GM12878 (cell line): ENCODE data around the gene PIP4K2A. TPM values are rescaled to one million over a fixed set of nuclear protein-coding genes. Genes with fewer than 3 reads are reported as not detected.

ENCODE experiments used
- ATAC-seq: fragments of 200-7000 bp; cut with Tn5 transposase; 3 replicates; pipeline ENCODE4 v1.9.1; 2020; ENCODE audit warnings: mild to moderate bottlenecking, moderate library complexity
- BruUV-seq: library from RNA; stranded (reverse); fragments of 400-500 nt; replicated peaks from 2 replicates; lab custom pipeline; 2021; lab: Mats Ljungman, UMichigan
- CTCF ChIA-PET: fragments of 300-600 bp; sonication (Branson Sonifier 250); formaldehyde crosslinking; extraction: SDS; loops from one replicate; lab custom pipeline; 2021; ENCODE audit warnings: inconsistent platforms; lab: Yijun Ruan, JAX
- POLR2A ChIA-PET: fragments of 350-600 bp; formaldehyde crosslinking; extraction: SDS; loops from one replicate; lab custom pipeline; 2021; ENCODE audit warnings: inconsistent platforms; lab: Charles Lee
- RAD21 ChIA-PET: fragments of 300-600 bp; sonication (Branson Sonifier 250); formaldehyde crosslinking; loops from one replicate; lab custom pipeline; 2023; ENCODE audit warnings: antibody characterized with exemption; ENCODE audit not compliant: unreplicated experiment; lab: Charles Lee
- SMC1A ChIA-PET: fragments of 300-600 bp; sonication (Branson Sonifier 250); formaldehyde crosslinking; loops from one replicate; lab custom pipeline; 2023; ENCODE audit not compliant: unreplicated experiment, uncharacterized antibody; lab: Charles Lee
- DNase-seq: peaks from one replicate; pipeline ENCODE4 v3.0.0-alpha.2; 2011; ENCODE audit warnings: low read depth, low spot score
- FAIRE-seq: peaks from 3 replicates; lab custom pipeline; 2011; peaks lifted over from hg19 to GRCh38; lab: Jason Lieb, UNC
- H2AFZ ChIP-seq: 2 replicates; pipeline ENCODE4 v1.6.0; 2011; ENCODE audit warnings: low read depth, low read length, control low read depth; ENCODE audit not compliant: control insufficient read depth
- H3K27ac ChIP-seq: 2 replicates; pipeline ENCODE4 v1.5.1; 2011; ENCODE audit warnings: control low read depth; ENCODE audit not compliant: control insufficient read depth, insufficient read depth
- H3K27me3 ChIP-seq, 2 experiments: replicated peaks in 1 of 2; 2 replicates each; pipeline versions ENCODE4 v1.6.0 to v1.6.1; 2011; ENCODE audit warnings: low read length in 1 of 2; ENCODE audit not compliant: control insufficient read depth in 2 of 2, insufficient read depth in 2 of 2
- H3K36me3 ChIP-seq, 2 experiments: 2 replicates each; pipeline ENCODE4 v1.5.1; 2011; ENCODE audit warnings: low read length in 1 of 2; ENCODE audit not compliant: control insufficient read depth in 2 of 2, insufficient read depth in 2 of 2
- H3K4me1 ChIP-seq: 2 replicates; pipeline ENCODE4 v1.6.1; 2011; ENCODE audit warnings: mild to moderate bottlenecking, low read length, moderate library complexity, mixed read lengths; ENCODE audit not compliant: control insufficient read depth, insufficient read depth
- H3K4me2 ChIP-seq: 2 replicates; pipeline ENCODE4 v1.6.0; 2011; ENCODE audit warnings: control low read depth; ENCODE audit not compliant: control insufficient read depth, insufficient read depth
- H3K4me3 ChIP-seq: fragments of 200-600 bp; sonication (generic); 2 replicates; pipeline ENCODE4 v1.5.1; 2016
- H3K79me2 ChIP-seq: 2 replicates; pipeline ENCODE4 v1.6.0; 2011; ENCODE audit warnings: low read length; ENCODE audit not compliant: control insufficient read depth, insufficient read depth
- H3K9ac ChIP-seq: 2 replicates; pipeline ENCODE4 v1.8.0; 2011; ENCODE audit warnings: low read length, control low read depth, mixed read lengths; ENCODE audit not compliant: control insufficient read depth, insufficient read depth
- H3K9me3 ChIP-seq: replicated peaks from 3 replicates; pipeline ENCODE4 v1.5.1; 2011; ENCODE audit warnings: mild to moderate bottlenecking, low read length; ENCODE audit not compliant: control insufficient read depth, insufficient read depth
- H4K20me1 ChIP-seq: 2 replicates; pipeline ENCODE4 v1.6.0; 2011; ENCODE audit not compliant: control insufficient read depth, insufficient read depth
- BRCA1 ChIP-seq: IDR thresholded peaks from 2 replicates; pipeline ENCODE4 v1.6.1; 2011; ENCODE audit warnings: low read depth, low read length, improper control_type of control experiment
- CHD4 ChIP-seq: fragments of 200-600 bp; sonication (generic); IDR thresholded peaks from 2 replicates; pipeline ENCODE4 v1.6.1; 2016; ENCODE audit warnings: mild to moderate bottlenecking
- EP300 ChIP-seq, 2 experiments: fragments of 150-350 bp in 1 of 2; IDR thresholded peaks; 2 replicates each; pipeline ENCODE4 v1.6.1; 2011 to 2012; ENCODE audit warnings: low read depth in 2 of 2, low read length in 2 of 2, borderline replicate concordance in 1 of 2, improper control_type of control experiment in 1 of 2, inconsistent platforms in 1 of 2; ENCODE audit not compliant: control insufficient read depth in 1 of 2
- HDAC6 ChIP-seq: fragments of 200-600 bp; sonication (generic); IDR thresholded peaks from one replicate; pipeline ENCODE4 v1.8.0; 2017; ENCODE audit warnings: antibody characterized with exemption; ENCODE audit not compliant: unreplicated experiment
- MYB ChIP-seq: fragments of 150-350 bp; IDR thresholded peaks from 2 replicates; pipeline ENCODE4 v1.6.1; 2014; ENCODE audit warnings: mild to moderate bottlenecking, low read depth, low read length, borderline replicate concordance
- PAX8 ChIP-seq: fragments of 450-650 bp; IDR thresholded peaks from 2 replicates; pipeline ENCODE4 v1.6.1; 2017; ENCODE audit warnings: mild to moderate bottlenecking, moderate library complexity
- POU2F2 ChIP-seq: IDR thresholded peaks from 3 replicates; pipeline ENCODE4 v1.6.1; 2011; ENCODE audit warnings: low read depth, mild to moderate bottlenecking, low read length, borderline replicate concordance
- RELA ChIP-seq: fragments of 450-650 bp; IDR thresholded peaks from 2 replicates; pipeline ENCODE4 v1.8.0; 2014; ENCODE audit warnings: borderline replicate concordance; ENCODE audit not compliant: partially characterized antibody
- RFX5 ChIP-seq: IDR thresholded peaks from 2 replicates; pipeline ENCODE4 v1.6.1; 2011; ENCODE audit warnings: low read depth, low read length, improper control_type of control experiment
- STAT1 ChIP-seq: fragments of 450-650 bp; conservative IDR thresholded peaks from 2 replicates; pipeline ENCODE4 v1.6.1; 2014; ENCODE audit warnings: antibody characterized with exemption, mild to moderate bottlenecking
- ZNF592 ChIP-seq: fragments of 450-650 bp; IDR thresholded peaks from 2 replicates; pipeline ENCODE4 v1.6.1; 2017; ENCODE audit warnings: mild to moderate bottlenecking, moderate library complexity
- WGBS: methylation state at CpG from one replicate; pipeline ENCODE4 v1.1.6; 2016; ENCODE audit warnings: low lambda C conversion rate; ENCODE audit not compliant: insufficient replicate concordance, insufficient coverage; ENCODE audit errors: missing lambda C conversion rate; 5-methylcytosine and 5-hydroxymethylcytosine counted together
- in situ Hi-C: fragments of 300-500 bp; cut with MboI; formaldehyde crosslinking; loops from 9 replicates; pipeline ENCODE4 v1.14.3; 2018; ENCODE audit warnings: mixed read lengths
- intact Hi-C: fragments of 100-400 bp; cut with micrococcal nuclease; formaldehyde crosslinking; loops from one replicate; pipeline ENCODE4 v1.14.2; 2022; ENCODE audit not compliant: unreplicated experiment
- polyA plus RNA-seq, 11 experiments: library from polyadenylated mRNA; depleted of rRNA in 4 of 11; unstranded in 6 of 11; stranded (reverse) in 5 of 11; fragments of >200 nt; fragmentation: Nextera tagmentation in 4 of 11; fragmentation: Illumina TruSeq in 1 of 11; extraction: Ambion mirVana in 4 of 11; extraction: Trizol in 1 of 11; gene quantifications; 1 replicate in 1 of 11; 2 replicates in 10 of 11; pipeline versions ENCODE4 v1.2.1 to v1.2.3, GENCODE V29; 2011 to 2016; ENCODE audit warnings: inconsistent platforms in 2 of 11, missing spikeins in 2 of 11, low read depth in 1 of 11
- total RNA-seq, 4 experiments: library from RNA; depleted of rRNA in 3 of 4; stranded (reverse); fragments of >200 nt in 3 of 4; fragmentation: Illumina TruSeq in 1 of 4; extraction: Trizol in 1 of 4; gene quantifications; 2 replicates each; pipeline versions ENCODE4 v1.2.1 to v1.2.3, GENCODE V29; 2013 to 2021
- TF ChIP-seq, protein P1 (sequence below): IDR thresholded peaks from 2 replicates; pipeline ENCODE4 v1.6.1; 2012; ENCODE audit warnings: low read length, inconsistent platforms
- TF ChIP-seq, protein P2 (sequence below): fragments of 150-350 bp; IDR thresholded peaks from 2 replicates; pipeline ENCODE4 v1.6.1; 2014; ENCODE audit warnings: mild to moderate bottlenecking, low read depth, low read length

The PIP4K2A gene
- total and polyA plus RNA-seq, 10 of the 15 experiments (the other 5 are each of a cell fraction or from before 2014, with no cell fraction given): 54.3 to 139 (median 84.4) TPM

DNA sequence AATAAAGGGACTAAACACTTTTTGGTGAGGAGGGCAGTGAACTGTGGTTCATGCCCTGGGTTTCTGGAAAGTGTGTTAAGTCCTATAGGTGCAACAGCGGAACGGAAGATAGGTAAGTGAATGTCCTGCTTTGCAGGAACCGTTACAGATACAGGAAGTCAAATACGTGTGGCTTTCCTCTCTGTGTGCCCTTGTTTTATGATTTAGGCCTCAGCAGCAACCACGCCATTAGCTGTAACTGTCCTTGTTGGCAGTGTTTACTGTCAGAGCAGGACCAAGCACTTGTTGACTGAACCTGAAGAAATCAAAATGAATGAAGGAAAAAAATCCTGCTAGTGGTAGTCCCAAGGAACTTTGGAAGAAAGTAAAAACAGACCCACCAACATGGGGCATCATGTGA is 150.3 kb downstream of the PIP4K2A start:
- intact Hi-C loops: no loop called here
- H3K4me3 ChIP-seq: no peak overlapping the region
- no peaks in the 10 kb centered on the region for H4K20me1 ChIP-seq
- ChIA-PET CTCF (no interaction called here), RAD21 (no interaction called here), POLR2A (no interaction called here), SMC1A (no interaction called here)
- FAIRE-seq (no peak), ATAC-seq (no peak), DNase-seq (no peak)
- TF ChIP-seq RFX5 (no peak), MYB (no peak), RELA (no peak), CHD4 (no peak), EP300 (IDR thresholded peaks at IDR 0.05; ENCODE audit: borderline replicate concordance in 1 of 2, control insufficient read depth in 1 of 2, low read depth in 2 of 2, low read length in 2 of 2) (no peak), PAX8 (no peak), HDAC6 (no peak), ZNF592 (no peak), BRCA1 (no peak), POU2F2 (no peak), STAT1 (no peak)
- TF ChIP-seq, protein P1, sequence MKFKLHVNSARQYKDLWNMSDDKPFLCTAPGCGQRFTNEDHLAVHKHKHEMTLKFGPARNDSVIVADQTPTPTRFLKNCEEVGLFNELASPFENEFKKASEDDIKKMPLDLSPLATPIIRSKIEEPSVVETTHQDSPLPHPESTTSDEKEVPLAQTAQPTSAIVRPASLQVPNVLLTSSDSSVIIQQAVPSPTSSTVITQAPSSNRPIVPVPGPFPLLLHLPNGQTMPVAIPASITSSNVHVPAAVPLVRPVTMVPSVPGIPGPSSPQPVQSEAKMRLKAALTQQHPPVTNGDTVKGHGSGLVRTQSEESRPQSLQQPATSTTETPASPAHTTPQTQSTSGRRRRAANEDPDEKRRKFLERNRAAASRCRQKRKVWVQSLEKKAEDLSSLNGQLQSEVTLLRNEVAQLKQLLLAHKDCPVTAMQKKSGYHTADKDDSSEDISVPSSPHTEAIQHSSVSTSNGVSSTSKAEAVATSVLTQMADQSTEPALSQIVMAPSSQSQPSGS: no peak
- TF ChIP-seq, protein P2, sequence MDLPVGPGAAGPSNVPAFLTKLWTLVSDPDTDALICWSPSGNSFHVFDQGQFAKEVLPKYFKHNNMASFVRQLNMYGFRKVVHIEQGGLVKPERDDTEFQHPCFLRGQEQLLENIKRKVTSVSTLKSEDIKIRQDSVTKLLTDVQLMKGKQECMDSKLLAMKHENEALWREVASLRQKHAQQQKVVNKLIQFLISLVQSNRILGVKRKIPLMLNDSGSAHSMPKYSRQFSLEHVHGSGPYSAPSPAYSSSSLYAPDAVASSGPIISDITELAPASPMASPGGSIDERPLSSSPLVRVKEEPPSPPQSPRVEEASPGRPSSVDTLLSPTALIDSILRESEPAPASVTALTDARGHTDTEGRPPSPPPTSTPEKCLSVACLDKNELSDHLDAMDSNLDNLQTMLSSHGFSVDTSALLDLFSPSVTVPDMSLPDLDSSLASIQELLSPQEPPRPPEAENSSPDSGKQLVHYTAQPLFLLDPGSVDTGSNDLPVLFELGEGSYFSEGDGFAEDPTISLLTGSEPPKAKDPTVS: no peak
- no peak overlapping the region for H3K4me2 ChIP-seq
- no peaks in the 10 kb centered on the region for H3K27me3 ChIP-seq
- no peaks in the 10 kb centered on the region for H3K79me2 ChIP-seq
- BruUV-seq: no TSS peak
- in situ Hi-C loops: no loop called here
- no peak overlapping the region for H2AFZ ChIP-seq
- WGBS: 83% methylated on average over 5 of the region's 5 CpGs
- H3K9me3 ChIP-seq: no peaks in the 10 kb centered on the region
- H3K27ac ChIP-seq: no peak overlapping the region
- no peaks in the 10 kb centered on the region for H3K4me1 ChIP-seq
- H3K9ac ChIP-seq: no peak overlapping the region
- peaks cover 11 to 45% of the 10 kb centered on the region in 2 experiments for H3K36me3 ChIP-seq
